Epithelial cell of esophagus (primary cell): ENCODE results near the gene MAN2A2.

Source experiments
- DNase-seq: peaks from one replicate; pipeline ENCODE4 v3.0.0; 2010; ENCODE audit warnings: low read depth
- H3K4me3 ChIP-seq: 2 replicates; pipeline ENCODE4 v1.5.1; 2011; ENCODE audit warnings: mild to moderate bottlenecking, low read length, control low read depth
- TF ChIP-seq, protein P1 (sequence below): IDR thresholded peaks from 2 replicates; pipeline ENCODE4 v1.5.1; 2011; ENCODE audit warnings: low read depth, mild to moderate bottlenecking, low read length, control low read depth, inconsistent platforms; ENCODE audit not compliant: insufficient read depth; ENCODE audit errors: missing control alignments

MAN2A2 gene

DNA sequence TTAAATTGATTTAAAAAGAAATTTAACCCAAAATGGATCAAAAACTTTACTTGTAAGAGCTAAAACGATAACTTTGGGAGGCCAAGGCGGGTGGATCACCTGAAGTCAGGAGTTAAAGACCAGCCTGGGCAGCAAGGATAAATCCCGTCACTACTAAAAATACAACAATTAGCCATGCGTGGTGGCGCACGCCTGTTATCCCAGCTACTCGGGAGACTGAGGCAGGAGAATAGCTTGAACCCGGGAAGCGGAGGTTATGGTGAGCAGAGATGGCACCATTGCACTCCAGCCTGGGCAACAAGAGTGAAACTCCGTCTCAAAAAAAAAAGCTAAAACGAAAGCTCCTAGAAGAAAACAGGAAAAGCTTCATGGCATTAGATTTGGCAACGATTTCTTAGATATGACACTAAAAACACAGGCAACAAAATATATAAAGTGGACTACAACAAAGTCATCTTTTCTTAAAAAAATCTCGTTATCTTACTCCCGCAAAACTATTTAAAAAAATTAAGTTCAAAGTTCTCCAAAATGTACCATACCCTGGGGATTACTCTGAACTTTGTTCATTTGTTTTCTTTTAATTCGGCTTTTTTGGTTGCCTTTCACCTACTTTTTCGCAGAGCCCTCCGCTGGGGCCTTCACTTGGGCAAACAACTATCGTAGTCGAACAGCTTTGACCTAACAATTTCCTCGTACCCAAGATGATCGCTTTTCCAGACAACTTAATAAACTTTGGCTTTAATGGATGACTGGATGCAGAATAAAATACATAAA lies 26.3 kb downstream of the MAN2A2 start:
- TF ChIP-seq, protein P1, sequence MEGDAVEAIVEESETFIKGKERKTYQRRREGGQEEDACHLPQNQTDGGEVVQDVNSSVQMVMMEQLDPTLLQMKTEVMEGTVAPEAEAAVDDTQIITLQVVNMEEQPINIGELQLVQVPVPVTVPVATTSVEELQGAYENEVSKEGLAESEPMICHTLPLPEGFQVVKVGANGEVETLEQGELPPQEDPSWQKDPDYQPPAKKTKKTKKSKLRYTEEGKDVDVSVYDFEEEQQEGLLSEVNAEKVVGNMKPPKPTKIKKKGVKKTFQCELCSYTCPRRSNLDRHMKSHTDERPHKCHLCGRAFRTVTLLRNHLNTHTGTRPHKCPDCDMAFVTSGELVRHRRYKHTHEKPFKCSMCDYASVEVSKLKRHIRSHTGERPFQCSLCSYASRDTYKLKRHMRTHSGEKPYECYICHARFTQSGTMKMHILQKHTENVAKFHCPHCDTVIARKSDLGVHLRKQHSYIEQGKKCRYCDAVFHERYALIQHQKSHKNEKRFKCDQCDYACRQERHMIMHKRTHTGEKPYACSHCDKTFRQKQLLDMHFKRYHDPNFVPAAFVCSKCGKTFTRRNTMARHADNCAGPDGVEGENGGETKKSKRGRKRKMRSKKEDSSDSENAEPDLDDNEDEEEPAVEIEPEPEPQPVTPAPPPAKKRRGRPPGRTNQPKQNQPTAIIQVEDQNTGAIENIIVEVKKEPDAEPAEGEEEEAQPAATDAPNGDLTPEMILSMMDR = no peak
- no peak for DNase-seq
- peak overlapping the region; percentile 72 for H3K4me3 ChIP-seq

DNA sequence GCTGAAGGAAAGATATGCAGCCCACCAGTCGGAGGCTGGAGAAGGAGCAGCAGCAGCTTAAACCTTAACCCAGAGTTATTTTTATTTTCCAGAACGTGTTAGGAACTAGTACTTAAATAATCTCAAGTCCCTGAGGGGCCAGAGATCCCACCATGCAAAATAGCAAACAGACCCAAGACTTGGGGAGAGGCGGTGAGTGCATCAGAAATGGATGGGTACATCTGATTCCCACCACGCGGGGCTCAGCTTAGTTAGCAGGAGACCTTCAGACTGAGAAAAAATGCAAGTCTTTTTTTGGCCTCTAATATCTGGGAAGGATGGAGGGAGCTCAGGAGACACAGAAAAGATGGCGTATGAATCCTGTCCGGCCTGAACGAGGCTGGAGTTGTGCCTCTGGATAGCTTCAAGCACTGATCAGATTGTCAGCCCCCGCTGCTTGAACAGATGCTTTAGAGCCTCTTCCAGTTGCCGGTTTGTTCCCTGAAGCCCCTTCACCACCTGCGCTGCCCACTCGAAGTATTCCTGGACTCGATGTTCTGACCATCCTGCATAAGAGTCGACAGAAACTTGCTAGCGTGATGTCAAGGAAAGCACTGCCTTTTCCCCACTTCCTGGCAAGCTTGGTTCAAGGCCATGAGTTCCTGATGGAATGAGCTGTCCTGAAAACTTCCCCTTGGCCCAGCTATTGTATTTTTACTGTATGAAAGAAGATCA lies 27.9 kb downstream of the MAN2A2 start:
- H3K4me3 ChIP-seq = peak overlapping the region; percentile 97
- no peak for DNase-seq
- TF ChIP-seq, protein P1 = no peak

DNA sequence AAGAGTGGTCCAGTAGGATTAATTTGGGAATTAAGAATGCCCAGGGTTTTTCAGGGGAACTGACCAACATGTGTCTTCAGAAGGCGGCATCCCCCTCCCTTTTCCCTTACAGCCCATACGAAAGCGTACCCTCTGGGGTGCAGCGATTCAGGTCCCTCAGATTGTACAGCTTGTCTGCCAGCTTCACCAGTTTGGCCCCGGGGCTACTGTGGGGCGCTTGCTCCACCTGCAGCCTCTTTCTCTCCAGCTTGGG lies 28.4 kb downstream of the MAN2A2 start:
- H3K4me3 ChIP-seq = peak overlapping the region; percentile 97
- no peak for DNase-seq
- TF ChIP-seq, protein P1 = no peak

DNA sequence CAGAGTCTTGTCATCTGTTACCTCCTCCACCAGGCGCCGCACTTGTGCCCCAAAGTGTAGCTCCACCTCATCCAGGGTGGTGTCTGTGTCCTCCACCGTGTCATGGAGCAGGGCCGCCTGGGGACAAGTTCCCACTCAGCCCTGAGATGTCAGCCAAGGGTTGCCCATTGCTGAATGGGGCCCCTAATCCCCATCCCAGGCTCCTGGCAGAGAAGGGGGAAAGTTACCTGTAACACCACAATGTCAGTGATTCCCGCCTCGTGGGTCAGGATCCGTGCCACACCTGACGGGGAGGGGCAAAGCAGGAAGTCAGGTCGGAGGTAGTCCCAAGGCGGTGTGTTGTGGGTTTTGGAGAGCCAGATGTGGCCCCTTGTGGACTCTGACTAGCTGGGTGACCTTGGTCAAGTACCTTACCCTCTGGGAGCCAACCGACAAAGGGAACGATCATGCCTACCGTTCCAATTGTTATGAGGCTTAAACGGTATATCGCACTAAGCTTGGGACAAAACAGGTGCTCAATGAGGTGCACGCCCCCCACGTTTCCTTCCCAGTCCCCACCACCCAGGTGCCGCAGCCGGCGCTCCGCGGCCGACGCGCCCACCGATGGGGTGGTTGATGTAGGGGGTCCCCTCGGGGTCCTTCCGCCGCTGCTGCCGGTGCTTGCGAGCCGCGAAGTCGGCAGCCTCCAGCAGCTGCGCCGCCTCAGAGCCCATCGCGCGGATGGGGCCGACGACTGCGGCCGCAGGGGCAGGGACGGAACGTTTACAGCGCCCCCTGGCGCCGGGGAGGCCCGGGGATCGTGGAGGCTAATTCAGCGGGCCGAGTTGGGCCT lies 28.9 kb downstream of the MAN2A2 start, which contains the start of gene HDDC3:
Gene HDDC3 (minus strand): TSS at position 722 of the 832 bp plus-strand sequence. CDS start 9 bp downstream, at position 713.
- TF ChIP-seq, protein P1 = peak; percentile 81
- peak; percentile 89 for DNase-seq
- H3K4me3 ChIP-seq = peak within 1 kb of the TSS; percentile 97

DNA sequence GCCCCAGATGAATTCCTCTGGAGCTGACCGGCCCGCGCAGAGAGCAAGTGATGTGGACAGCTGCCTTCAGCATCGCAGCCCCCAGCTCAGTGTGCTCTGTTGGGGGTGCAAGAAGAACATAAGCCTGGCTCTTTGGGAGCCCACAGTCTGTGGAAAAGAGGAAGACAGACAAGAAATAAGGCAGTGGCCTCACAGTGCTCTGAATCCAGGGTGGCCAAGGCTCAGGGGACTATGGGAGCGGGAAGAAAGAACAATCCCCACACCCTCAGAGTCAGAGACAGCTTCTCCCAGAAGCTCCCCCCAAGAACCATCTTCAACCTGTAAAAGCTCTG lies 29.5 kb downstream of the MAN2A2 start:
- no peak for DNase-seq
- TF ChIP-seq, protein P1 = no peak
- H3K4me3 ChIP-seq = no peak overlapping the region

DNA sequence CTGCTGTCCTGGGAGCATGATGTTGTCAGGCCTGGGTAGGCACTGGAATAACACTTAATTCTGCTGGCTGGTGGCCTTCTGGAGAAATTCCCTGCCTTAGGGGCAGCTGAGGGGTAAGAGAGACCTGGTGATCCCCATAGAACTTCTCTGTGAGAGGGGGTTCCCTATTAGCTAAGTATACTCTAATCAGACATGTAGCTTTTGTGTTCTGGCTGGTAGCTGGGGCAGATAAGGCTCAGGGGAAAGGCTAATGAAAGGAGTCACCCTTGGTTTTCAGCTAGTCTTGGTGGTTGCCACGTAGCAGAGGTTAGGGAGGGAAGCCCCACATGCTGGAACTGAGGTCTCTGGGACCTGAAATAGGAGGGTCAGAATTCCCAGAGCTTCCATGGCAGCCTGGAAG lies 30.2 kb downstream of the MAN2A2 start:
- no peak overlapping the region for H3K4me3 ChIP-seq
- TF ChIP-seq, protein P1 = no peak
- DNase-seq = no peak
